ENCODE data around the gene ZNF236. TPM values are rescaled to one million over a fixed set of nuclear protein-coding genes. Genes with fewer than 3 reads are reported as not detected.

The ZNF236 gene
- total and polyA plus RNA-seq, 2 of the 8 experiments (the other 6 are each of a cell fraction or from before 2014, with no cell fraction given), result 6.7 to 14.5 TPM

DNA sequence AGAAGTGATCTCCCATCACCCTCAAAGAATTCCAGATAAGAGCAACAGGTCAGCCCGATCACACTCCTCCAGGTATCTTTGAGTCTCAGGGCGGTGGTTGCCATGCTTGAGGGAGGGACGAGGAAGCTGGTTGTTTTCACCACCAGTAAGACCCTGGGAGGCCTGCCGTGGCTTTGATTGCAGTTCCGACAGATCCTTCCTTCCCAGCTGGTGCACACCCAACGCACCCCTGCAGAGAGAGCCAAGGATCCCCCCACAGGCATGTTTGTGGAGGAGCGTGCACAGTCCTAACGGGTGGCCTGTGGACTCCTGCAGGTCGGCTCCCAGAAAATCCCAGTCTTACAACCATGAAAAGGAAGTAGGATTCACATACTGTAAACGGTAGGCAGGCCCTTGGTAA, 13.8 kb upstream of the ZNF236 start:
- no peak overlapping the region for H2BK5ac ChIP-seq (ENCODE audit: low read depth, low read length)
- H2AK5ac ChIP-seq (ENCODE audit: low read depth, low read length), result no peak overlapping the region
- H4K8ac ChIP-seq (ENCODE audit: extremely low read depth, insufficient read depth, low read length), result no peak overlapping the region
- H3K9me3 ChIP-seq (ENCODE audit: insufficient read depth in 2 of 2, low read depth in 1 of 2, low read length in 1 of 2), result no peaks in the 10 kb centered on the region
- H3K27me3 ChIP-seq (replicated peaks in 1 of 4; ENCODE audit: control insufficient read depth in 3 of 4, extremely low read depth in 1 of 4, insufficient read depth in 3 of 4, low read length in 3 of 4), result no peaks in the 10 kb centered on the region
- no peaks in the 10 kb centered on the region for H3K79me2 ChIP-seq (ENCODE audit: control insufficient read depth in 1 of 2, insufficient read depth in 2 of 2, low read length in 2 of 2)
- H4K5ac ChIP-seq (ENCODE audit: insufficient read length, low read depth, low read length), result no peak overlapping the region
- H3K9ac ChIP-seq (replicated peaks in 1 of 4; ENCODE audit: extremely low read depth in 1 of 4, low read depth in 3 of 4, low read length in 3 of 4), result no peak overlapping the region
- DNase-seq (ENCODE audit: low read depth in 1 of 2, low spot score in 2 of 2) (no peak), FAIRE-seq (no peak)
- H2BK20ac ChIP-seq (ENCODE audit: low read length), result no peak overlapping the region
- H4K91ac ChIP-seq (replicated peaks; ENCODE audit: insufficient read length, low read length), result no peak overlapping the region
- no peak overlapping the region for H3K4me2 ChIP-seq (ENCODE audit: insufficient read depth in 1 of 2, low read depth in 2 of 2, low read length in 2 of 2)
- no peak overlapping the region for H2BK15ac ChIP-seq (ENCODE audit: low read length)
- H3K4ac ChIP-seq (replicated peaks; ENCODE audit: insufficient read length, low read depth, low read length), result no peak overlapping the region
- H2BK12ac ChIP-seq (ENCODE audit: low read depth, low read length), result no peak overlapping the region
- H3K4me3 ChIP-seq (ENCODE audit: extremely low read depth in 1 of 4, insufficient read depth in 2 of 4, low read depth in 3 of 4, low read length in 4 of 4), result no peak overlapping the region
- no peak overlapping the region; the same call in 1 of the 2 replicates for H3K18ac ChIP-seq (ENCODE audit: extremely low read depth, low read length)
- no peak overlapping the region for H3K27ac ChIP-seq (ENCODE audit: low read depth, low read length)
- no peaks in the 10 kb centered on the region for H3K23me2 ChIP-seq (ENCODE audit: low read depth, low read length)
- H3K56ac ChIP-seq (replicated peaks; ENCODE audit: insufficient read length, low read depth, low read length), result no peak overlapping the region
- H3K14ac ChIP-seq (ENCODE audit: insufficient read length), result no peak overlapping the region
- H3K36me3 ChIP-seq (ENCODE audit: control insufficient read depth in 2 of 4, insufficient read depth in 4 of 4, low read length in 3 of 4), result no peaks in the 10 kb centered on the region
- POLR2A ChIA-PET (ENCODE audit: partially characterized antibody), result no interaction called here
- no peak overlapping the region for H2BK120ac ChIP-seq (replicated peaks; ENCODE audit: low read depth, low read length)
- WGBS, 2 experiments (ENCODE audit: extremely low coverage in 1 of 2, insufficient coverage in 1 of 2, insufficient read length in 1 of 2, insufficient replicate concordance in 2 of 2, low coverage in 1 of 2, low lambda C conversion rate in 2 of 2, missing lambda C conversion rate in 1 of 2), result 92% methylated on average over 9 of the region's 10 CpGs; no CpG with 5 or more reads in 1 of the 2 experiments
- no peaks in the 10 kb centered on the region for H4K20me1 ChIP-seq (replicated peaks in 1 of 2; ENCODE audit: control insufficient read depth in 1 of 2, insufficient read depth in 2 of 2, low read length in 2 of 2)
- no peaks in the 10 kb centered on the region for H3K79me1 ChIP-seq (ENCODE audit: low read depth, low read length)
- no peak overlapping the region for H2AFZ ChIP-seq (ENCODE audit: low read length)
- H3K23ac ChIP-seq (ENCODE audit: insufficient read length), result no peak overlapping the region
- CTCF ChIA-PET (ENCODE audit: partially characterized antibody), result interaction anchor here (0.7 to 2.2 kb wide), 5 partner anchors 7 to 423 kb away, joined by 3 to 9 read pairs (median 4); no protein-coding TSS in a partner anchor
- H3K4me1 ChIP-seq (replicated peaks in 1 of 4; ENCODE audit: control insufficient read depth in 3 of 4, insufficient read depth in 4 of 4, low read length in 3 of 4), result peaks cover 0 to 1% (median 0%) of the 10 kb centered on the region in 4 experiments; a peak in 1 of 7 replicates
- no peak for TF ChIP-seq CHD2 (IDR thresholded peaks at IDR 0.05; ENCODE audit: low read length)
- no peak for TF ChIP-seq PHF8 (conservative IDR thresholded peaks at IDR 0.05; ENCODE audit: low read depth, low read length)
- TF ChIP-seq GABPA (IDR thresholded peaks at IDR 0.05; ENCODE audit: borderline replicate concordance, insufficient read depth, low read length), result no peak
- TF ChIP-seq CBX5 (IDR thresholded peaks at IDR 0.05; ENCODE audit: low read depth, low read length), result no peak
- TF ChIP-seq NRF1 (IDR thresholded peaks at IDR 0.05; ENCODE audit: low read depth, low read length), result no peak
- TF ChIP-seq TEAD4 (IDR thresholded peaks at IDR 0.05; ENCODE audit: low read depth, low read length), result no peak
- no peak for TF ChIP-seq EP300 (IDR thresholded peaks at IDR 0.05; ENCODE audit: borderline replicate concordance in 1 of 2, low read depth in 2 of 2, low read length in 2 of 2)
- TF ChIP-seq EZH2 (IDR thresholded peaks at IDR 0.05; ENCODE audit: low read depth, low read length, severe bottlenecking), result no peak
- TF ChIP-seq BACH1 (IDR thresholded peaks at IDR 0.05; ENCODE audit: low read length), result no peak
- no peak for TF ChIP-seq SIX5 (IDR thresholded peaks at IDR 0.05; ENCODE audit: low read depth, low read length)
- TF ChIP-seq SIRT6 (IDR thresholded peaks at IDR 0.05; ENCODE audit: low read length), result no peak
- TF ChIP-seq RBBP5 (IDR thresholded peaks at IDR 0.05; ENCODE audit: borderline replicate concordance, low read depth, low read length), result no peak
- no peak for TF ChIP-seq BRCA1 (IDR thresholded peaks at IDR 0.05; ENCODE audit: low read depth, low read length)
- no peak for TF ChIP-seq ASH2L (IDR thresholded peaks at IDR 0.05; ENCODE audit: low read length)
- TF ChIP-seq RAD21 (IDR thresholded peaks at IDR 0.05 in 1 of 2, conservative IDR thresholded peaks at IDR 0.05 in 1 of 2; ENCODE audit: low read depth in 2 of 2, low read length in 2 of 2), result no peak

All from H1 (cell line).